HAP-1 (cell line): ENCODE data around the gene SUN5.

Experiments used
- DNase-seq, 2 experiments: peaks; one replicate each; pipeline ENCODE4 v3.0.0-alpha.2; 2016 to 2020; ENCODE audit warnings: low spot score in 2 of 2
- H3K27me3 ChIP-seq: fragments of 250-450 bp; sonication (Bioruptor Pico); 2 replicates; pipeline ENCODE4 v1.5.1; 2020; ENCODE audit warnings: low read depth, mild to moderate bottlenecking, moderate library complexity
- H3K36me3 ChIP-seq: fragments of 250-450 bp; sonication (Bioruptor Pico); replicated peaks from 2 replicates; pipeline ENCODE4 v1.5.1; 2020; ENCODE audit warnings: mild to moderate bottlenecking
- H3K4me1 ChIP-seq: fragments of 250-450 bp; sonication (Bioruptor Pico); 2 replicates; pipeline ENCODE4 v1.5.1; 2020; ENCODE audit warnings: mild to moderate bottlenecking
- H3K4me3 ChIP-seq: fragments of 250-450 bp; sonication (Bioruptor Pico); 2 replicates; pipeline ENCODE4 v1.5.1; 2020; ENCODE audit warnings: mild to moderate bottlenecking, moderate library complexity
- H3K9me3 ChIP-seq: fragments of 250-450 bp; sonication (Bioruptor Pico); 2 replicates; pipeline ENCODE4 v1.5.1; 2020; ENCODE audit warnings: mild to moderate bottlenecking, moderate library complexity
- in situ Hi-C: fragments of 300-500 bp; cut with MboI; formaldehyde crosslinking; loops from 3 replicates; pipeline ENCODE4 v1.14.3; 2020; ENCODE audit warnings: low sequenced_read_pairs, inconsistent platforms, mixed read lengths

The SUN5 gene

GRCh38 chr20:33033381-33033780, 29.1 kb upstream of the SUN5 start:
- in situ Hi-C loops = no loop called here
- no peak for DNase-seq
- no peaks in the 10 kb centered on the region for H3K27me3 ChIP-seq
- H3K36me3 ChIP-seq = no peaks in the 10 kb centered on the region
- H3K4me1 ChIP-seq = no peaks in the 10 kb centered on the region
- no peaks in the 10 kb centered on the region for H3K9me3 ChIP-seq
- no peak overlapping the region for H3K4me3 ChIP-seq

- no peak overlapping the region for H3K4me3 ChIP-seq
- in situ Hi-C loops = no loop called here
- H3K36me3 ChIP-seq = no peaks in the 10 kb centered on the region
- no peaks in the 10 kb centered on the region for H3K4me1 ChIP-seq
- H3K9me3 ChIP-seq = no peaks in the 10 kb centered on the region
- no peak for DNase-seq
- H3K27me3 ChIP-seq = no peaks in the 10 kb centered on the region
Observed at GRCh38 chr20:33032555-33032954, 28.3 kb upstream of the SUN5 start.

GRCh38 chr20:33031531-33031930, 27.3 kb upstream of the SUN5 start, which contains the start of gene BPIFB6:
BPIFB6 (plus strand) TSS chr20:33031648; CDS start chr20:33031648, 0 bp downstream.
- H3K36me3 ChIP-seq = no peaks in the 10 kb centered on the region
- in situ Hi-C loops = no loop called here

DNA sequence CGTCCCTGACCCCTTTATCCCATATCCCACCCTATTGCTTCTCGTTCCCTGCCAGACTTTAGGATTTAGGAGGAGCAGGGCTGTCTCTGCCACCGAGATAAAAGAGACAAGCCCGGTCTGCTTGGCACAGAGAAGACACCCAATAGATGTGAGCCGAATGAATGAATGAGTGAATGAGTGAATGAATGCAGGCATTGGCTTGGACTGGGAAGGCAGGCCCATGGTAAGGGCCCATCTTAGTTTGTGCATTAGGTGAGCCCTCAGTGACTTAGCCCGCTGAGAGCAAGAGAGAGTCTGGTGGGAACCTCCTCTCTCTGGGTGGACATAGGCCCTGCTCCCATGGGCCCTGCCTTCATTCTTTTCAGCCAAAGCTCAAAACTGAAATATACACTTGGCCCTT, 26.3 kb upstream of the SUN5 start:
- no peaks in the 10 kb centered on the region for H3K36me3 ChIP-seq
- H3K9me3 ChIP-seq = no peaks in the 10 kb centered on the region
- H3K27me3 ChIP-seq = no peaks in the 10 kb centered on the region
- H3K4me3 ChIP-seq = no peak overlapping the region
- no peaks in the 10 kb centered on the region for H3K4me1 ChIP-seq
- no peak for DNase-seq
- in situ Hi-C loops = no loop called here

More at GRCh38 chr20:33031531-33031930, 27.3 kb upstream of the SUN5 start, which contains the start of gene BPIFB6:
- no peak within 1 kb of the TSS for H3K4me3 ChIP-seq
- DNase-seq = no peak
- no peaks in the 10 kb centered on the region for H3K9me3 ChIP-seq
- no peaks in the 10 kb centered on the region for H3K4me1 ChIP-seq
- no peaks in the 10 kb centered on the region for H3K27me3 ChIP-seq

DNA sequence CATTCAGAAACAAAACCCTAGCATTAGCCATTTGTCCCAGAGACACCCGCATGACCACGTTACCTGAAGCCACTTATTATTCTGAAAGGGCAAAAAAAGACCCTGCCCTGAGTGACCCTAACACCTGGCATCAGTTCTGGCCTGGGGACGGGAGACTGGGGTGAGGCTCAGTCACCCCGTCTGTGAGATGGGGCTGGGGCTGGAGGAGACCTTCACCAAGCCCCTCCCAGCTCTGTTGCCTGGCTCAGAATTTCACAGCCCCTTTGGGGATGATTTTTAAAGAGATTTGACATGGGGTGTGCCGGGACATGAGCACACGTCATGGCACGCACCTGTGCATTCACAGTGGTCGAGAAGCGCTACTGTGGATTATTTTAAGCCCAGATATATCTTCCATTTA, 25.8 kb upstream of the SUN5 start:
- in situ Hi-C loops = no loop called here
- Histone ChIP-seq H3K4me3 (no peak overlapping the region), H3K36me3 (no peaks in the 10 kb centered on the region), H3K4me1 (no peaks in the 10 kb centered on the region), H3K27me3 (no peaks in the 10 kb centered on the region), H3K9me3 (no peaks in the 10 kb centered on the region)
- no peak for DNase-seq

DNA sequence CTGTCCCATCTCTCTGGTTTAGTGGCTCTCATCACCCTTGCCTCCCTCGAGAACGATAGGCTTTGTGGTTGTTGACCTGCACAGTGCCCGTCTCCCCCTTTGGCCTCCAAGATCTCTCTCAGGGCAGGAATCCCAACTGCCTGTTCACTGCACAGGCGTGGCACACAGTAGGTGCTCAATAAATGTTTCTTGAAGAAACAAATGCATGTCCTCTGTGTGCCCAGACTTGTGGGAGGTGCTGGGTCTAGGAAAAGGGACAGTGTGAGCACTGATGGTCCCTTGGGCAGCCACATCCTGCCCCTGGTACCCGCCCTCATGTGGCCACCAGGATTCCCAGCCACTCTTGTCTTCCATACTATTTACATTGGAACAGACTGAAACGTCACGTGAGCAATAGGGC, 24.6 kb upstream of the SUN5 start:
- H3K9me3 ChIP-seq = no peaks in the 10 kb centered on the region
- H3K4me3 ChIP-seq = no peak overlapping the region
- no peaks in the 10 kb centered on the region for H3K4me1 ChIP-seq
- DNase-seq = no peak
- H3K27me3 ChIP-seq = no peaks in the 10 kb centered on the region
- H3K36me3 ChIP-seq = no peaks in the 10 kb centered on the region
- in situ Hi-C loops = no loop called here

- H3K27me3 ChIP-seq = no peaks in the 10 kb centered on the region
- H3K9me3 ChIP-seq = no peaks in the 10 kb centered on the region
- no peak for DNase-seq
- H3K36me3 ChIP-seq = no peaks in the 10 kb centered on the region
- no peak overlapping the region for H3K4me3 ChIP-seq
- in situ Hi-C loops = no loop called here
- H3K4me1 ChIP-seq = no peaks in the 10 kb centered on the region
Observed at GRCh38 chr20:33027769-33028751, 23.8 kb upstream of the SUN5 start.

GRCh38 chr20:33026779-33027759, 22.8 kb upstream of the SUN5 start:
- Histone ChIP-seq H3K4me1 (no peaks in the 10 kb centered on the region), H3K27me3 (no peaks in the 10 kb centered on the region), H3K4me3 (no peak overlapping the region), H3K36me3 (no peaks in the 10 kb centered on the region), H3K9me3 (no peaks in the 10 kb centered on the region)
- no peak for DNase-seq
- in situ Hi-C loops = no loop called here

DNA sequence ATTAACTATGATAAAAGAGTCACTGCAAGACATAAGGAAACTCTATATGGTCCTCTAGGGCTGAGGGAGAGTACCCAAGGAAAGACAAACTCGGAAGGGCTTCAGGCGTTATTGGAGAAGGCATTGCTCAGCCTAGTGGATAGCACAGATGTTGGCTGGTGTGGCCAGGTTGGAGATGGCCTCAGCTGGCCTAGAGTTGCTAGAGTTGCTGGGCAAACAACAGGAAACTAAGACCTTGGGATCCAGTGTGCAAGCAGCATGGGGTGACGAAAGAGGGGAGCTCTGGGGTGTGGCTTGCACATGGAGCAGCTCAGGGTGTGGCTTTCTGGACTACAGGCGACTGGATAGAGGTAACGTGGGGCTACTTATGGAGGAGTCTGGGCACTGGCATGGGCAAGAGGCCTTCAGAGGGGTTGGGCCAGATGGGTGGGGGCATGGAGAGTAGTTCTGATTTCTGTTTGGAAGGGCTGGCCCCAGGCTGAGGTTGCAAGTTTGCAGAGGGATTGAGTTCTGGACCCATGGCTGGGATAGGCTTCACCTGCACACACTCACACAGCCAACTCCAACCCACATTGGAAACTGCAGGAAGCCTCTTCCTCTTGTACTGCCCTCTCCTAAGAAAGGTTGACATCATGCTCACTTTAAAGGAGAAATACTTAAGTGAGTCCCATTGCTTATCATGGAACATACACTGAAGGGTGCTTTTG, 22.0 kb upstream of the SUN5 start:
- no peaks in the 10 kb centered on the region for H3K9me3 ChIP-seq
- no peaks in the 10 kb centered on the region for H3K36me3 ChIP-seq
- no peaks in the 10 kb centered on the region for H3K4me1 ChIP-seq
- H3K4me3 ChIP-seq = no peak overlapping the region
- in situ Hi-C loops = no loop called here
- no peaks in the 10 kb centered on the region for H3K27me3 ChIP-seq
- no peak for DNase-seq

GRCh38 chr20:33025318-33025876, 21.2 kb upstream of the SUN5 start:
- DNase-seq = no peak
- in situ Hi-C loops = no loop called here

DNA sequence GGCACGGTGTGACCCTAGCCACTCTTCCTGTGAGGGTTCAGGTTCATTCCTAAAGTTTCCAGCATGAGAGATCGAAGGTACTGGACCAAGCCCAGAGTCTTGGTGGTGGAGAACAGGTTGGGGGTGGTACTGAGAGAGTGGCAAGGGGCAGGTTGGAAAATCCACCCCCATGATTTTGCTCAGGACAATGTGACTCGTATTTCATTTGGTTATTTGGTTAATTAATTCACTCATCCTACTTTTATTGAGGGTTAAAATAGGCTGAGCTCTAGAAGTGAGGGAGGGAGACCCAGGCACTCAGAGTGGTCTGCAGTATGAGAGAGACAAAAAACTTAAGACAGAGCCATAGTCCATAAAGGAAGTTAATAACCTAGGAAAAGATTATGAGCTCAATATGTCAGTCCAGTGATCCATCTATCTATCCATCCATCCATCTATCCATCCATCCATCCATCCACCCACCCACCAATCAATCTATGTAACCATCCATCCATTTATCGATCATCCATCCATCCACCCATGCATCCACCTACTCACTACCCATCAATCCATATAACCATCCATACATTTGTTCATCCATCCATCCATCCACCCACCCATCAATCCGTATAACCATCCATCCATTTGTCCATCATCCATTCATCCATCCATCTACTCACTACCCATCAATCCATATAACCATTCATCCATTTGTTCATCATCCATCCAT, 20.5 kb upstream of the SUN5 start:
- Histone ChIP-seq H3K4me3 (no peak overlapping the region), H3K9me3 (no peaks in the 10 kb centered on the region), H3K4me1 (no peaks in the 10 kb centered on the region), H3K36me3 (no peaks in the 10 kb centered on the region), H3K27me3 (no peaks in the 10 kb centered on the region)
- in situ Hi-C loops = no loop called here
- no peak for DNase-seq

More at GRCh38 chr20:33025318-33025876, 21.2 kb upstream of the SUN5 start:
- Histone ChIP-seq H3K27me3 (no peaks in the 10 kb centered on the region), H3K4me3 (no peak overlapping the region), H3K36me3 (no peaks in the 10 kb centered on the region), H3K4me1 (no peaks in the 10 kb centered on the region), H3K9me3 (no peaks in the 10 kb centered on the region)

DNA sequence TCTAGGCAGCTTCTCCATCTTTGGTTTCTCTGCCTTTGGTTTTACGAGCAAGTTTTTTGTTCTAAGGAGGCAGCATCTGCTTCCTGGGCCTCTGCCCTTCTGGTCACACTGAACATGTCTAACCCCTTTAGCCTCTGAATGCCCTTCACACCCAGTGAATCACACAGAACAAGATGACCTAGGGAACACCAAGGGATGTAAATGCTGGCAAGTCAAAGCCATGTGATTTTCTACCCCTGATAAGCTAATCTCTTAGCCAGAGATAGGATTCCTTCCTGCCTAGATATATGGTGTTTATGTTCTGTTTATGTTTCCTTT, 20.0 kb upstream of the SUN5 start:
- Histone ChIP-seq H3K4me3 (no peak overlapping the region), H3K4me1 (no peaks in the 10 kb centered on the region), H3K27me3 (no peaks in the 10 kb centered on the region), H3K36me3 (no peaks in the 10 kb centered on the region), H3K9me3 (no peaks in the 10 kb centered on the region)
- no peak for DNase-seq
- in situ Hi-C loops = no loop called here
